GM19324 (cell line): ENCODE measurements around the gene CTSW.
"Not testable (repeated sequence)": the region's sequence is repeated elsewhere in the genome, so short reads cannot be mapped to it uniquely, and the experiment has no call there.

Experiments
- ATAC-seq: cut with Tn5 transposase; IDR thresholded peaks from one replicate; pipeline ENCODE4 v1.9.1; 2021; ENCODE audit warnings: mild to moderate bottlenecking, moderate library complexity; ENCODE audit not compliant: unreplicated experiment, low FRiP score

The CTSW gene

DNA sequence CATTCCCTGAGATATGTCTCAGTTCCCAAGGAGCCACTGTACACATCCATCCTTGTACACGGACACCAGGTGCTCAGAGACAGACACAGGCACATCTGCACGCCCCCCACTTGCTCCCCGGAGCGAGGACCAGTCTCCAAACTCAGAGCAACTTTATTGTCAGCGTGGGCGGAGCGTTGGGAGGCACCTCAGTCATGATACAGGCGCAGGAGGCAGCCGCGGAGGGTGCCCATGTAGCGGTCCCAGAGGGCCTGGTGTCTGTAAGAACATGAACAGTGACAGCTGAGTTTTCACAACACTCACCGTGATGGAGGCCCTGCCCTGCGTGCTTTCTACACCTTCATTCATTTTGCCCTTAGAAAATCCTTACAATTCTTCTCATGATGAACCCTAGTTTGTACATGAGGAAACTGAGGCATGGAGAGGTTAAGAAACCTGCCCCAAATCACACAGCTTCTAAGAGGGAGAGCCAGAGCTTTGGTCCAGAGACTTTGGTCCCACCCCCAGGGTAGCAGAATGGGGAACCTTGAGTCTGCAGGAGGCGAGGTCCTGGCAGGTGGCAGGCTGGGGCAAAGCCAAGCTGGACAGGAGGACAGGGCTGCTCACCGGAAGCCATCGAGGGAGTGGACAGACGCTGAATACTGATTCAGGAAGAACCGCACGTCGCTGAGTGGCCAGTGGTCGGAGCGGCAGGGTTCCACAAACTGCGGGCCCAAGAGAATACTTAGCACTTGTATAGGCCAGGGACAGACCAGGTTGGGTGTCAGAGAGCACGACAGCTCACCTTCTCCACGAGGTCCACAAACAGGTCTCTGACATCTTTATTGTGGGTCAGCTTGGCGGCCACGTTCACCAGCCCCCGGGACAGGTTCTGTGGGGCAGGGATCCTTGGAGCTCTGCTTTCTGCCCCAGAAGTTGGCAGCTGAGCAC, 4.4 kb downstream of the CTSW start:
- no peak for ATAC-seq

DNA sequence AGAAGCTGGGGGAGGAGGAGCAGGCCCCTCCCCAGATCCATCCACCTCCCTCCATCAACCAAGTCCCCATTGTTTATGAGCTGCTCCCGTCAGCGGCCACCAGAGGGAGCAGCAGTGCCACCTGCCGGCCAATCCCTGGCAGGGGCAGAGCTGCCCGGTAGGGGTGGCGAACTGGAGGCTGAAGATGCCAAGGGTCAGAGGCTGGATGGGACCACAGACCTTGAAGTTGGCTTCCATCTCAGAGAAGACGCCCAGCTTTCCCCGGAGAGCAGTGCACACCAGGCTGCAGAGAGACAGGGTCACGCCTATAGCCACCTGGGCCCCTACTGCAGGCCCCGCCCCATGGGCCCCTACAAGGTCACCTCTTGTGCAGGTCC, 5.1 kb downstream of the CTSW start:
- ATAC-seq = no peak

DNA sequence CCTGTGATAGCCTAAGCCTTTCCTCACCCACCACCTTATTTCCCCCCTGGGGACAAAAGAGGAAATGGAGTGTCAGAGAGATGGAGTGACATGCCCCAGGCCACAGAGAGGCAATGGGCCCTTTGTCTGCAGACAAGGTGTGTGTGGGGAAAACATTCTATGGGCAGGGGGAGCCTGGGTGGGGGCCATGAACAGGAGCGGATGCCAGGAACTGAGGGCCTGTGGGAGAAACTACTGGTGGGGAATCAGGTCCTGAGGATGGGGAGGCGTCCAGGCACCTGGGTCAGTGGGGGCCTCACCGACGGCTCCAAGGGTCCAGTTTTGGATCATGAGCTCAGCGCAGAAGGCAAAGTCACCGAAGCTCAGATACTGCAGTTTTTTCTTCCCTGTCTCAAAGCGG, 5.6 kb downstream of the CTSW start:
- ATAC-seq = no peak

DNA sequence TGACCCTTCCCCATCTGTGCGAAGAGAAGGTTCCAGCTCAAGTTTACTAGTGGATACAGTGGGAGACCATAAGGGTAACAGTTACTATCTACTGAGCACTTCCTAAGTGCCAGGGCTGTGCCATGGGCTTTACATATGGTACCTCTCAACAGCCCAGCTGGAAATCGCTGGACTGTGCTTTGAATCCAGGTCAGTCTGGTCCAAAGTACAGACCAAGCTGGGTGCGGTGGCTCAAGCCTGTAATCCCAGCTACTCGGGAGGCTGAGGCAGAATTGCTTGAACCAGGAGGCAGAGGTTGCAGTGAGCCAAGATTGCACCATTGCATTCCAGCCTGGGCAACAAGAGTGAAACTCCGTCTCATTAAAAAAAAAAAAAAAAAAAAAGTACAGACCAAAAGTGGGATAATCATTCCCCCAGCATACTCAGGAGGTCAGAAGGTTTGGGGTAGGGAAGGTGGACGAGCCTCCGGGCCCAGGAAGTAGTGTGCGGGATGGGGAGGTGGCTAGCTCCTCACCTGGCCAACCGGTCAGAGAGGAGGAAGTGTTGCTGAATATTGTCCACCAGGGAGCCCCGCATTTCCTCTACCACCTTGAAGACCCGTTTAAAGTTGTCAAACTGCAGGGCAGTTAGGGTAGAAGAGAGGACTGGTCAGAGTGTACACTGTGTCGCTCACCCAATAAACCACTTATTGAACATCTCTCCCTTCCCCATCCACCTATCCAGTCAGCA, 6.3 kb downstream of the CTSW start:
- ATAC-seq = no peak

DNA sequence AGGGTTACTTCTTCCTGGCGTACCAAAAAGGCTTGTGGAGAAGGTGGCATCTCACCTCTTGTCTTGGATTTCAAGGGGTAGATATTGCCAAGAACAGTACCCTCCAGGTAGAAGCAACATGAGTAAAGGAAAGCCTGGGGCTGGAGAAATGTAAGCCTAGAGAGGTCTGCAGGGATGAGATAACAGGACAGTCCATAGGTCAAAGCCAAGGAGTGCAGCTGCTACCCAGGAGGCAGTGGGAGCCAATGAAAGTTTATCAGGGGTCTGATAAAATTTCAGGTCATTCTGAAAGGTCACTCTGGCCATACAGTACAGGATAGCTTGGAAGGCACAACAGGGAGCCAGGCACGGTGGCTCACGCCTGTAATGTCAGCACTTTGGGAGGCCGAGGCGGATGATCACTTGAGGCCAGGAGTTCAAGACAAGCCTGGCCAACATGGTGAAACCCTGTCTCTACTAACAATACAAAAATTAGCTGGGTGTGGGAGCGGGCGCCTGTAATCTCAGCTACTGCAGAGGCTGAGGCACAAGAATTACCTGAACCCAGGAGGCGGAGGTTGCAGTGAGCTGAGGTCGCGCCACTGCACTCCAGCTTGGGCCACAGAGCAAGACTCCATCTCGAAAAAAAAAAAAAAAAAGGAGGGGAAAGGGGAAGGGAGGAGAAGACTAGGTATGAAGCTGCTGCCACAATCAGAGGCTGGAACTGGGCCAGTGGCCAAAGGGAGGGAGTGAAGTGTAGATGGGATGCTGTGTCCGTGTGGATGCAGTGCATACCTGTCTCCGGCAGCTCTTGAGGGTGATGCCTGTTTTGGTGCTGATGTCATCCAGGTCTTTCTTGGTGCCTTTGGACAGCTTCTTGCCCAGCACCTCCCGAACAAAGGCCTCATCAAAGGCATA, 7.4 kb downstream of the CTSW start:
- ATAC-seq = no peak

DNA sequence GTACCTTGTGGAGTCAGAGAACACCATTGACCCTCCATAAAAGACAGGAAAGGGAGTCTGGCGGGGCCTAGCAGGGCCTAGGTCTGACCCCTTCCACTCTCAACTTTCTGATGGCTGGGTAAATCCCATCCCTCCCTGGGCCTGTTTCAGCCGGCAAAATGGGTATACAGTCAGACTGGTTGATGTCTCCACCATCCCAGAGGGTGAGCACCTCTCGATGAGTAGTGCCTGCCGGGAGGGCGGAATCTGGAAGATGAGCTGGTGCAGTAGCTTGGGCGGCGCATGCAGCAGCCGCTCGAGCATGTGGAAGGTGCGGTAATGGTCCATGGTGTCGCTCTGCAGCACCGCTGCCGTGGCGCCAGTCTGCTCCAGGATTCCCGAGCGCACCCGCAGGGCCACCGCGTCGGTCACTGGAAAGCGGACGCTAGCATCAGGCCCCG, 8.1 kb downstream of the CTSW start:
- no peak for ATAC-seq

DNA sequence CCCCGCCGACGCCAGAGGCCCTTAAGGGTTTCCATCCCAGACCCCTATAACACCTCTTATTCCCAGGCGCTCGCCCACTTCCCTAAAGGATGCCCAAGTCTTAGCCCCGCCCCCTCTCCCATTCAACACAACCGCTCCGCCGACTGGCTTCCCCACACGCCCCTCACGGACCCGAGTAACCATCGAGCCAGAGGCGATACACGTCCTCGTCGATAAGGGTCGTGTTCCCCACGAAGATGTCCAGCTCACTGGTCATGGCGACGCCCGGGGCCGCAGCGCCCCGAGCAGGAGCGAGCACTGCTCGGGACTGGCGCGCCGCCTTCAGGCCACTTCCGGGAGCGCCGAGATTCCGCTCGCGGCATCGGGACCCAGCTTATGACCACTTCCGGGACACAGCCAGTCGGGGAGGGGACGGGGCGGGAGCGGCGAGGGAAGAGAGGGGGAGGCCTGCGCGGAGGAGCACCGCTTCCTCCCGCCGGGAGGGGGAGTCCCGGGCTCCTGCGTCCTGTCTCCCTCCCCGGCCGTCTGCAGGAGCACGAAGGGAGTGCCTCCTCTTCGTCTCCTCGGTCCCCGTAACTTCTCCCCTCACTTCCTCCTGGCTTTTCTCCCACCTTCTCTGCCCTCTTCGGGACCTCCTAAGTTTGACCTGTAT, 8.7 kb downstream of the CTSW start, which contains the start of gene FIBP:
Gene FIBP (minus strand): TSS at position 309 of the 652 bp plus-strand sequence. CDS start 53 bp downstream, at position 256.
- peak; percentile 53 for ATAC-seq

DNA sequence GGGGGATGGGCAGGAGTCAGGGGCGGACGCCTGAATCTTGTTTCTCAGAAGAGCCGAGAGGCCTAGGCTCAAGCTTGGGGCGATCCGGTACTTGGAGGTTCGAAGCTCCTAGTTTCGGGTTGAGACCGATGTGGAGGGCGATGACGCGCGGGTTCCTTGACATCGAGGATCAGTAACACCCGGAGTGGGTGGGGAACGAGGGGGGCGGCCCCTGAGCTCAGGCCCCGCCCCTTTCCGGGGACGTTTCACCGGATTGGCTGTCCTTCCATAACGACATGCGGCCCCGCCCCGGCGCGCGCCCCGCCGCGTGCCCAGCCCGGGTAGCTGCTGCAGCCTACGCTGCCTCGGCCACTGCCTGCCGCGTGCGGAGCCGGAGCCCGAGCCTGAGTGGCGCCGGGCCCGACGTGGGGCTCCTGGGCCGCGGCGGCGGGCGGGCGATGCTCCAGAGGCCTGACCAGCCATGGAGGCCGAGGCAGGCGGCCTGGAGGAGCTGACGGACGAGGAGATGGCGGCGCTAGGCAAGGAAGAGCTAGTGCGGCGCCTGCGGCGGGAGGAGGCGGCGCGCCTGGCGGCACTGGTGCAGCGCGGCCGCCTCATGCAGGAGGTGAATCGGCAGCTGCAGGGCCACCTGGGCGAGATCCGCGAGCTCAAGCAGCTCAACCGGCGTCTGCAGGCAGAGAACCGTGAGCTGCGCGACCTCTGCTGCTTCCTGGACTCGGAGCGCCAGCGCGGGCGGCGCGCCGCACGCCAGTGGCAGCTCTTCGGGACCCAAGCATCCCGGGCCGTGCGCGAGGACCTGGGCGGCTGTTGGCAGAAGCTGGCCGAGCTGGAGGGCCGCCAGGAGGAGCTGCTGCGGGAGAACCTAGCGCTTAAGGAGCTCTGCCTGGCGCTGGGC, 10.9 kb downstream of the CTSW start, which contains the start of gene CCDC85B:
Gene CCDC85B (plus strand): TSS at position 350 of the 895 bp plus-strand sequence. CDS start 111 bp downstream, at position 461.
- ATAC-seq = peak; percentile 67

DNA sequence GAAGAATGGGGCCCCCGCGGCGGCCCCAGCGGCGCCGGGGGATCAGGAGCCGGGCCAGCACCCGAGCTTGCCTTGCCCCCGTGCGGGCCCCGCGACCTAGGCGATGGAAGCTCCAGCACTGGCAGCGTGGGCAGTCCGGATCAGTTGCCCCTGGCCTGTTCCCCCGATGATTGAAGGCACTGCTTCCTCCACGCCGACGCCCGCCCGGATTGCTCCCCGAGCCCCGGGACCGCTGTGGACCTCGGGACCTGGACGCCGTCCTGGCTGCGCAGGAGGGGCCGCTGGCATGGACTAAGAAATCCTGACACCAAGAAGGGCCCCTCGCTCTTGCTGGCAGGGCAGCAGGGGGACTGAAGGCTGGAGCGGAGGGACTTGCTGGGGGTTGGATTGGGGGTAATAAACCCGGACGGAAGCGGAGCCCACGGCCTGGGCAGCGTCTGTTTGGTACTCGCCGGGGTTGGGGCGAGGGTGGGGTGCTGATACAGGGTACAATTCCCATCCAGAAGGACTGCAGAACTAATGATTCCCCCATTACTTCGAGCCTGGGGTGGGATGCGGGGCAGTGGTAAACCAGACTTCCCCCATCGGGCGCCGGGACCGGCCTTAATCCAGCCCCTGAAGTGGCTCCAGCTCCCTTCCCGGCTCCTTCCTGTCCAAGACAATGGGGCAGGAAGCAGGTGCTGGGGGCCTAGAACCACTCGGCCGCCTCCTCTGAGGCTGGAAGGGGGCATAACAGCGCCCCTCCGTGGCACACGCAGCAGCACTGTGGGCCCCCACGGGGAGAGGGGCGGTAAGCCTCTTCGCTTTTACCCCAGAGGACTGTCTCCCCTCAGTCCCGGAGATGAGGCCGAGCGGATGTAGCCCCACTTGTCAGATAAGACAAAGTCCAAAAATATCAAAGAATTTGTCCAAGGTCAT, 11.8 kb downstream of the CTSW start:
- no peak for ATAC-seq

DNA sequence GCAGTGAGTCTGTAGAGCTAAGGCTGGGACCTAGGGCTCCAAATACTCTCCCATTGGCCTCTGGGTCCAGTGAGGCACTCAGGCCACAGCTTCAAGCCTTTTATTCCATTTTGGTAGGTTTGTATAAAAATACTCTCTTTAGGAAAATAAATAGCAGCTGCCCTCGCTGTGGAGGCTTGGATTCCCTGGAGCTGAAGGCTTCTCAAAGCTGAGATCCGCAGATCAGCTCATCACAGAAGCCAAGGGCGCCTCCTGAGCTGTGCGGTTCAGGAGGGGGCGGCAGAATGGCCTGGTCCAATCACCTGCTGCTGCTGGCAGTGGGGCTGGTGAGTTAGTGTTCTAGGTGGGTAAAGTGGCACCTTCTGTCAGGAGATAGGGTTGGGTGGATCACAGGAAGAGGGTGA, 12.5 kb downstream of the CTSW start:
- not testable (repeated sequence) for ATAC-seq

DNA sequence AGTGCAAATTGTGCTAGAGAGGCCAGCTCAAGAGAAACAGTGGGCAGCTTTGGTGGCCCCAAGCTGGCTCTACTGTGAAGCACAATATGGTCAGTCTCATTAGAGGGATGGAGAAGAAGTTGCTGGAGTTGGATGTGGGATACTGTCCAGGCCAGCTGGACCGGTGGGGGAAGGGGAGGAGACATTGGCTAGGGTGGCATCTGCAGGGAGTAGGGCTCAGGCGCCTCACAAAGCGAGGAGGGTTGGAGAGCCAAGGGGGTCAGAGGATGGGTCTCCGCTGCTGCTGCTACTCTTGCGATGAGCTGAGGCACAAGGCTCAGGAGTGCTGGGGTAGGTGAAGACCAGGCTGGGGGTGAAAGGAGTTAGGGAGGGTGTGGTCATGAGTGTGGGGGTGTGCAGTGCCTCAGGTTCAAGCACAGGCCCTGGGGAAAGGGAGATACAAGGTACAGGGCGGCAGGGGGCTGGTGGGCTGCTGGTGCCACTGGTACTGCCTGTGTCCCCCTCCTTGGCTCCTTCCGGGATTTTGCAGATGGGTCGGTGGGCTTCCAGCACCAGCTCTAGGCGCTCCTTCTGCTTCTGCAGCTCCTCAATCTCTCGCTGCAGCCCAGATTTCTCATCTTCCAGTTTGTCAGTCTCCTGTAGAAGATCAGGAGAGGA, 13.2 kb downstream of the CTSW start:
- no peak for ATAC-seq

DNA sequence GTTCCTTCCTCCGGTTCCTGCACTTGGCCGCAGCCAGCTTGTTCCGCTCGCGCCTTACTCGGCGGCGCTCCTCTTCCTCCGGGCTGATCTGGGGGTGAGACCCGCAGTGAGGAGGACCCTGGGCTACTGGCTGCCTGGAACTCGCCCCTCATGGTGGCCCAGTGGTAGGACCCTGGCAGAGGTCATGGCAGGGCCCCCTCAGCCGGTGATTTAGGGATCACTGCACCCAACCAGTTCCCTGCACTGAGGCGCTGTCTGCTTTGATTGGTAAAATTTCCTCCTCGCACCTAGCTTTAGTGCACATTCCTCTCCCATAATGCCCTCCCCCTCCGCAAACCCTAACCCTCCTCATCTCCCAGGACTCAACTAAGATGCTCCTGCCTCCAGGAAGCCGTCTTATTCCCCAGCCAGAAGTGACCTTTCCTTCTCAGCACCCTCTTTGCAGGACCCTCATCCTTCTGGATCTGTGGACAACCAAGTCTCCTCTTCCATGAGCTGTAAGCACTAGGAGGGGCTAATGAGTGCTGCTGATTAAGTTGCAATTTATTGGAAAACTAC, 14.5 kb downstream of the CTSW start:
- no peak for ATAC-seq

DNA sequence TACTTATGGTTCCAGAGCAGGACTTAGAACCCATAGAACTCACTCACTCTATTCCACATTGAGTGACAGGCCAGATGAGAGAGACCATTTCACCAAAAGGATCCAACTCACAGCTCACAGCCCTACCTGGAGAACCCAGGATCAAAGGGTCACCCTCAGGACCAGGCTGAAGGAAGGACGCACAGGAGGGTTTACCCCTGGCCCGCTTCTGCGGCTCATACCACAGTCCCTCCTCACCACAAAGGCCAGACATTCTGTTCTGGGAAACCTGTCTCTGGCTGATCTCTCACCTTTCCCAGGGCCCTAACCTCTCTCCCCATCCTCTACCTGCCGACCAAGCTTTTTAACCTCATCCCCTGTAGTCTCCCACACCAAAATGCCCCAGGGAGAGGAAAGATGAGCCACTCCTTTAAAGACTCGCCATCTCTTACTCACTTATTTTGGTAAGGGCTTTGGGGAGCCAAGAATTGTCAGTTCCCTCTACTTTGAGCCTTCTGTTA, 15.9 kb downstream of the CTSW start:
- ATAC-seq = no peak

DNA sequence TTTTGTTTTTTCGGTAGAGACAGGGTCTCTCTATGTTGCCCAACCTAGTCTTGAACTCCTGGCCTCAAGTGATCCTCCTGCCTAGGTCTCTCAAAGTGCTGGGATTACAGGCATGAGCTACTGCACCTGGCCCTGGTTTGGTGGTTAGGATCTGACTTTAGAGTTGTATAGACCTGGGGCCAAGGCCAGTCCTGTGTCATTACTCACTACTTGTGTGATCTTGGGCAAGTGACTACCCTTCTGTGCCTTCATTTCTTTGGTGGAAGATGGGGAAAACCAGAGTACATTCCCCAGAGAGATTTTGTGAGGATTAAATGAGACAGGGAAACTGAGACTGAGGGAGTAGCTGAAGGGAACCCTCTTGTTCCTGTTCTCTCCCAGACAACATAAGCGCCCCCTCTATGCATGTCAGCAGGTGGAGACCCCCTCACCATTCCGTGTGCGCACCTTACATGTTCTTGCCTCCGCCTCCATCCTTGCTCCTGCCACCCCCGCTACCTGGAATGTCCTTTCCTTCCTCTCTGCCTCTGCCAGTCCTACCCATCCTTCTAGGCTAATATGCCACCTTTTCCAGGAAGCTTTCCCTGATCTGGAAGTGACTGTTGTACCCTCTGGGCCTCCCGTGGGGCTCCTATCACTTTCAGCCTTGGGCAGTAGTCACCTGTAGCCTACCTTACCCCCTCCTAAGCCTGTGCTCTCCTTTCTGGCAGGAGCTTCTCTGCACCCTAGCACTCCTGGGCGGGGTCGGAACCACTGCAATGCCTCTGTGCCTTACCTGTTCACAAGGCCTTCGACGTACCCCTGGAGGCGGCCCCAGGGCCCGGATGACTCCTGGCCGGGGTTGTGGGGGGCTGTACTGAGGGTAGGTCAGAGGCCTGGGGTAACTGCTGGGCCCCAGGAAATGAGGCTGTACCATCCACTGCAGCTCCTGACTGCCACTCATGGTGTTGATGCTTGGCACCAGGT, 16.7 kb downstream of the CTSW start:
- ATAC-seq = no peak

DNA sequence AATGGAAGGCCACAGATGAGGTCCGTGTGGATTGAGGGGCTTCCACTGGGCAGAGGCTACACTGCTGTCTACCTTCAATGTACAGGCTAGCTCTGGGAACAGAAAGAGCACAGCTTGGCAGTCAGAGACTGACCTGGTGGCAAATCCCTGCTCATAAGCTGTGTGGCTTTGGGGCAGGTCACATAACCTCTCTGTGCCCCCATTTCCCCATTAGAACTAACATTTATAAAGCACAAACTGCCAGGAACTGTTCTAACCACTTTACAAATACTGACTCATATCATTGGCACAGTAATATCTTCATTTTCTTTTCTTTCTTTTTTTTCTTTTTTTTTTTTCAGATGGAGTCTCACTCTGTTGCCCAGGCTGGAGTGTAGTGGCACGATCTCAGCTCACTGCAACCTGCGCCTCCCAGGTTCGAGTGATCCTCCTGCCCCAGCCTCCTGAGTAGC, 17.4 kb downstream of the CTSW start:
- ATAC-seq = no peak
